Bronchial epithelial cell (primary cell): ENCODE measurements around the gene COL25A1. TPM values are rescaled to one million over a fixed set of nuclear protein-coding genes. Genes with fewer than 3 reads are reported as not detected.
A peak's percentile ranks its signal among the peaks of the same experiment; 100 is the strongest.

Source experiments
- DNase-seq: peaks from one replicate; pipeline ENCODE4 v3.0.0-alpha.2; 2010; ENCODE audit warnings: low read depth
- FAIRE-seq: peaks from 2 replicates; lab custom pipeline; 2011; peaks lifted over from hg19 to GRCh38; lab: Jason Lieb, UNC
- H3K27me3 ChIP-seq: 2 replicates; pipeline ENCODE4 v1.5.1; 2011; ENCODE audit warnings: low read length; ENCODE audit not compliant: control insufficient read depth, insufficient read depth
- H3K36me3 ChIP-seq: 2 replicates; pipeline ENCODE4 v1.5.1; 2011; ENCODE audit warnings: low read length; ENCODE audit not compliant: control insufficient read depth, insufficient read depth
- H3K4me3 ChIP-seq: 2 replicates; pipeline ENCODE4 v1.5.1; 2011; ENCODE audit warnings: mild to moderate bottlenecking, low read depth, low read length, control low read depth
- CTCF ChIP-seq: IDR thresholded peaks from 2 replicates; pipeline ENCODE4 v1.5.1; 2011; ENCODE audit warnings: mild to moderate bottlenecking, moderate library complexity, low read length, control low read depth, inconsistent platforms; ENCODE audit not compliant: insufficient read depth, severe bottlenecking
- total RNA-seq: library from RNA; depleted of rRNA; stranded (reverse); fragments of >200 nt; gene quantifications from 2 replicates; pipeline ENCODE4 v1.2.1, GENCODE V29; 2014

COL25A1 gene
- total RNA-seq, 1 donor from 2014 or later: under 0.01 TPM

- Histone ChIP-seq H3K27me3 (peaks cover 10% of the 10 kb centered on the region), H3K4me3 (no peak overlapping the region), H3K36me3 (no peaks in the 10 kb centered on the region)
- no peak for TF ChIP-seq CTCF
- FAIRE-seq (no peak), DNase-seq (peak; percentile 32)
Measured at GRCh38 chr4:109296527-109296926, 5.9 kb downstream of the COL25A1 start.

GRCh38 chr4:109295081-109295480, 7.4 kb downstream of the COL25A1 start:
- Histone ChIP-seq H3K36me3 (no peaks in the 10 kb centered on the region), H3K27me3 (peaks cover 1% of the 10 kb centered on the region), H3K4me3 (no peak overlapping the region)
- FAIRE-seq (no peak), DNase-seq (no peak)
- no peak for TF ChIP-seq CTCF

GRCh38 chr4:109294468-109295020, 7.9 kb downstream of the COL25A1 start:
- Histone ChIP-seq H3K36me3 (no peaks in the 10 kb centered on the region), H3K4me3 (no peak overlapping the region), H3K27me3 (no peaks in the 10 kb centered on the region)
- DNase-seq (no peak), FAIRE-seq (no peak)
- no peak for TF ChIP-seq CTCF

- Histone ChIP-seq H3K36me3 (no peaks in the 10 kb centered on the region), H3K27me3 (no peaks in the 10 kb centered on the region), H3K4me3 (no peak overlapping the region)
- FAIRE-seq (no peak), DNase-seq (peak; percentile 15)
- peak; percentile 17 for TF ChIP-seq CTCF
Measured at GRCh38 chr4:109294006-109294405, 8.5 kb downstream of the COL25A1 start.

GRCh38 chr4:109291707-109292238, 10.7 kb downstream of the COL25A1 start:
- FAIRE-seq: no peak
- TF ChIP-seq CTCF: no peak
- no peaks in the 10 kb centered on the region for H3K27me3 ChIP-seq
- no peaks in the 10 kb centered on the region for H3K36me3 ChIP-seq
- DNase-seq: no peak
- H3K4me3 ChIP-seq: no peak overlapping the region

- peak; percentile 10 for DNase-seq
- H3K27me3 ChIP-seq: no peaks in the 10 kb centered on the region
- no peak for TF ChIP-seq CTCF
- FAIRE-seq: no peak
- H3K36me3 ChIP-seq: no peaks in the 10 kb centered on the region
- no peak overlapping the region for H3K4me3 ChIP-seq
Measured at GRCh38 chr4:109290918-109291317, 11.5 kb downstream of the COL25A1 start.
